Measurements from ENCODE around the gene MYL5. TPM values are rescaled to one million over a fixed set of nuclear protein-coding genes. Genes with fewer than 3 reads are reported as not detected.

The MYL5 gene
- total RNA-seq, 1 donor from 2014 or later, result 1.1 TPM

DNA sequence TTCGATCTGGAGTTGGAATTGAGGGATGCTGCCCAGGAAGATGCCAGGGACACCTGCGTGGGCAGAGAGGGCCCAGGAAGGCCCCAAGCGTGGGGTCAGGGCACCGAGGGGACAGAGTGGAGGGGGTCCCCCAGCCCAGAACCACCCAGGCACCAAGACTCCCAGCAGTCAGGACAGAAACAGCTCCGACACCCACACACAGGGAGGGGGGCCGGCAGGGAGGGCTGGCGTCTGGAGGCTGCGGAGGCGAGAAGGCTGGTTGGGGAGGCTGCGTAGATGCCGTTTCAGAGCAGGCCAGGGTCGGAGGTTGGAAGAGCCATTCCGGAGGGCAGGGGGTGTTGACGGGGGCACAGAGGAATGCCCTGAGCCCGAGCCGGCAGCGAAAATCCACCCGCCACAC, 23.9 kb upstream of the MYL5 start:
- H3K27me3 ChIP-seq, result no peaks in the 10 kb centered on the region
- H3K4me1 ChIP-seq, result no peaks in the 10 kb centered on the region
- H3K27ac ChIP-seq, result no peak overlapping the region
- intact Hi-C loops (cut with DNase I), result no loop called here
- H3K4me3 ChIP-seq, result no peak overlapping the region
- H3K9me3 ChIP-seq, result no peaks in the 10 kb centered on the region
- H3K36me3 ChIP-seq, result no peaks in the 10 kb centered on the region
- no peak for DNase-seq (ENCODE audit: low spot score in 2 of 2)
- TF ChIP-seq CTCF (IDR thresholded peaks at IDR 0.05), result no peak

- intact Hi-C loops (cut with DNase I), result no loop called here
- no peak for DNase-seq (ENCODE audit: low spot score in 2 of 2)
- TF ChIP-seq CTCF (IDR thresholded peaks at IDR 0.05), result no peak
- Histone ChIP-seq H3K27ac (no peak overlapping the region), H3K4me1 (no peaks in the 10 kb centered on the region), H3K4me3 (no peak overlapping the region), H3K36me3 (no peaks in the 10 kb centered on the region), H3K9me3 (no peaks in the 10 kb centered on the region), H3K27me3 (no peaks in the 10 kb centered on the region)
Measured at GRCh38 chr4:650951-651883, 23.1 kb upstream of the MYL5 start.

DNA sequence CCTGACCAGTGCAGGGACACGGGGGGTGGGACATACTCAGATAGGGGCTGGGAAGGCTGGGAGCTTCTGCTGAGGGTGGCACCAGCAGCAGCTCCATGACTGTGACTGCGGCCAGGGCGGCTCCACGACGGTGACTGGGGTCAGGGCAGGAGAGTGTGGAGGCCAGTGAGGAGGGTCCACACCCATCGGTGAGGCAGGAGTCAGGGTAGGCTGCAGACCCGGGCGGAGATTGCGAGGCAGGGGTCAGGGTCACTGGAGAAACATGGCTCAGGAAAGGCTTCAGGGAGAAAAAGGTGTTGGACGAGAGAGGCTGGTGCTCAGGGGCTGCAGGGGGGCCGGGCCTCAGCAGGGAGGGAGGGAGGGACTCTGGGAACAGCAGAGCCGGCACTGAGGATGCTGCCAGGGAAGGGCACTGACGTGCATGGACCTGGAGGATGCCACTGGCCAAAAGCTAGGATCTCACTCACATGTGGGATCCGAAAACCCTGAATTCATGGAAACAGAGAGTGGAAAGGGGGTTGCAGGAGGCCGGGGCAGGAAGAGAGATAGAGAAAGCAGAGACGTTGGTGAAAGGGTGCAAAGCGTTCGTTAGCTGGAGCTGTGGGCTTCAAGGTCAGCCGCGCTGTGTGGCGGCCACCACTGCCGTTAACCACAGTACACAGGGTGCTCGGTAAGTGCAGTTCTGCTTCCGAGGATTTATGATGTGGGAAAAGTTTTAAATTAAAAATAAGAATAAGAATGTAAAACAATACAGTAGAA, 22.3 kb upstream of the MYL5 start:
- H3K4me1 ChIP-seq, result no peaks in the 10 kb centered on the region
- H3K27me3 ChIP-seq, result no peaks in the 10 kb centered on the region
- H3K27ac ChIP-seq, result no peak overlapping the region
- H3K36me3 ChIP-seq, result no peaks in the 10 kb centered on the region
- no peak for DNase-seq (ENCODE audit: low spot score in 2 of 2)
- TF ChIP-seq CTCF (IDR thresholded peaks at IDR 0.05), result no peak
- intact Hi-C loops (cut with DNase I), result no loop called here
- H3K4me3 ChIP-seq, result no peak overlapping the region
- H3K9me3 ChIP-seq, result no peaks in the 10 kb centered on the region

DNA sequence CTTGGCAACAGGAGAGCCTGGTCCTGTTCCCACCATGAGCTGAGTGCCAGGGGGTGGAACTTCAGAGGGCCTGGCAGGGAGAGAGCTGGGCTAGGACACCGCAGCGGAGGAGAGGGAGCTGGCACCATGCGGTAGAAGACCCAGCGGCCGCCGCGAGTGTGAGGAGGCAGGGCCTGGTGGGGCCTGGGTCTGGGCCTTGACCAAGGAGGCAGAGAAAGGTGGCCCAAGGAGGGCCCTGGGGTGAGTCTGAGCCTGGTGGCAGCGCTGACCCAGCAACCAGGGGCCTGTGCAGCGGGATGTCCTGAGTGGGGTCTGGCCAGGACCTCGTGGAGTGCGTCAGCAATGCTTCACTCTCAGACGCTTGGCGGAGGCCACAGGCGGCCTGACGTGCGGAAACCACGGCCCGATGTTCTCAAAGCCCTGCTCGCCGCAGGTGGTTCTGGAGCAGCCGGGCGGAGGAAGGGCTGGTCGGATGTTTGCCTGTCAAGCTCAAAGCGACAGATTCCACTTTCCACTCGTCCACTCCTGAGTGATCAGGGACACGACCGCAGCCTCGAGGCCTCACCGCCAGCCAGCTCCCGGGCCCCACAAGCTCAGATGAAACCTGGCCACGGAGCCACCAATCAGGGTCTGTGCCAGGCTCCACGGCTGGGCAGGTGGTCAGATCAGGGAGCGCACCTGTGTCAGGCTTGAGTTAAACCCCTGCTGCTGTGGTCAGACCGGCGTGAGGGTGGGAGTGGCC, 21.1 kb upstream of the MYL5 start:
- H3K9me3 ChIP-seq, result no peaks in the 10 kb centered on the region
- no peak overlapping the region for H3K4me3 ChIP-seq
- no peak for DNase-seq (ENCODE audit: low spot score in 2 of 2)
- no peaks in the 10 kb centered on the region for H3K27me3 ChIP-seq
- intact Hi-C loops (cut with DNase I), result no loop called here
- no peak overlapping the region for H3K27ac ChIP-seq
- H3K4me1 ChIP-seq, result no peaks in the 10 kb centered on the region
- TF ChIP-seq CTCF (IDR thresholded peaks at IDR 0.05), result no peak
- no peaks in the 10 kb centered on the region for H3K36me3 ChIP-seq

GRCh38 chr4:653831-654502, 20.4 kb upstream of the MYL5 start:
- intact Hi-C loops (cut with DNase I), result no loop called here
- H3K27ac ChIP-seq, result no peak overlapping the region
- no peak for DNase-seq (ENCODE audit: low spot score in 2 of 2)
- TF ChIP-seq CTCF (IDR thresholded peaks at IDR 0.05), result no peak
- no peaks in the 10 kb centered on the region for H3K4me1 ChIP-seq
- H3K4me3 ChIP-seq, result no peak overlapping the region
- H3K9me3 ChIP-seq, result no peaks in the 10 kb centered on the region
- H3K27me3 ChIP-seq, result no peaks in the 10 kb centered on the region
- H3K36me3 ChIP-seq, result no peaks in the 10 kb centered on the region

Data from ascending aorta (tissue), 2 donors.